ENCODE data around the gene LMO7.
"Not testable (repeated sequence)": the region's sequence is repeated elsewhere in the genome, so short reads cannot be mapped to it uniquely, and the experiment has no call there.

Gene LMO7

GRCh38 chr13:75651013-75651412 lies 14.9 kb downstream of the LMO7 start:
- H3K27me3 ChIP-seq (ENCODE audit: control insufficient read depth, insufficient read depth, low read length): no peaks in the 10 kb centered on the region
- no peaks in the 10 kb centered on the region for H3K36me3 ChIP-seq (ENCODE audit: control insufficient read depth, insufficient read depth, low read length)
- H3K9ac ChIP-seq (ENCODE audit: low read length): no peak overlapping the region
- H3K9me3 ChIP-seq (ENCODE audit: control insufficient read depth, low read length): no peaks in the 10 kb centered on the region
- no peak overlapping the region for H3K4me3 ChIP-seq (ENCODE audit: low read length)
- no peaks in the 10 kb centered on the region for H3K4me1 ChIP-seq (ENCODE audit: control insufficient read depth, insufficient read depth, low read length)

- Histone ChIP-seq H3K9ac (ENCODE audit: low read length) (no peak overlapping the region), H3K27me3 (ENCODE audit: control insufficient read depth, insufficient read depth, low read length) (no peaks in the 10 kb centered on the region), H3K4me3 (ENCODE audit: low read length) (no peak overlapping the region), H3K36me3 (ENCODE audit: control insufficient read depth, insufficient read depth, low read length) (no peaks in the 10 kb centered on the region), H3K9me3 (ENCODE audit: control insufficient read depth, low read length) (no peaks in the 10 kb centered on the region), H3K4me1 (ENCODE audit: control insufficient read depth, insufficient read depth, low read length) (no peaks in the 10 kb centered on the region)
Measured at GRCh38 chr13:75652726-75653125, 16.6 kb downstream of the LMO7 start.

- H3K4me3 ChIP-seq (ENCODE audit: low read length): no peak overlapping the region
- no peak overlapping the region for H3K9ac ChIP-seq (ENCODE audit: low read length)
- no peaks in the 10 kb centered on the region for H3K27me3 ChIP-seq (ENCODE audit: control insufficient read depth, insufficient read depth, low read length)
- no peaks in the 10 kb centered on the region for H3K36me3 ChIP-seq (ENCODE audit: control insufficient read depth, insufficient read depth, low read length)
- H3K9me3 ChIP-seq (ENCODE audit: control insufficient read depth, low read length): no peaks in the 10 kb centered on the region
- H3K4me1 ChIP-seq (ENCODE audit: control insufficient read depth, insufficient read depth, low read length): no peaks in the 10 kb centered on the region
Measured at GRCh38 chr13:75656425-75656989, 20.4 kb downstream of the LMO7 start.

GRCh38 chr13:75657111-75657510 lies 21.0 kb downstream of the LMO7 start:
- Histone ChIP-seq H3K9ac (ENCODE audit: low read length) (no peak overlapping the region), H3K4me1 (ENCODE audit: control insufficient read depth, insufficient read depth, low read length) (no peaks in the 10 kb centered on the region), H3K9me3 (ENCODE audit: control insufficient read depth, low read length) (no peaks in the 10 kb centered on the region), H3K27me3 (ENCODE audit: control insufficient read depth, insufficient read depth, low read length) (no peaks in the 10 kb centered on the region), H3K4me3 (ENCODE audit: low read length) (no peak overlapping the region), H3K36me3 (ENCODE audit: control insufficient read depth, insufficient read depth, low read length) (no peaks in the 10 kb centered on the region)

DNA sequence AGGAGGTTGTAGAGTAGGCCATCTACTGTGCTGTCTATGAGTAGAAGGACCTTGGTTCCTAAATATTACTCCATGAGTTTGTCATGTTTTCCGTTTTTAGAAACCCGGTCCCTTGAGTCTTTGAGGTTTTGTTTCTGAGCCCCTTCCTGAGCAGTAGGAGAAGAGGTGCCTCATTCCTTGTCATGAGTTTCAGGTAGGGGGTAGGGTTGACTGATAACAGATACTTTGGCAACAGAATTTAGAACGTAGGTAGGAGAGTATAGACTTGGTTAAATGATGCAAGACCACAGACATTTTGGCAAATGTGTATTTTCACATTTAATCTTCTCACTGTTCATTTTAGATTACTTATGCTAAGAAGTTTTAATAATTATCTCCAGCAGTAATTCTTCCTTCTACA lies 24.6 kb downstream of the LMO7 start:
- Histone ChIP-seq H3K9me3 (ENCODE audit: control insufficient read depth, low read length) (no peaks in the 10 kb centered on the region), H3K9ac (ENCODE audit: low read length) (no peak overlapping the region), H3K36me3 (ENCODE audit: control insufficient read depth, insufficient read depth, low read length) (no peaks in the 10 kb centered on the region), H3K4me1 (ENCODE audit: control insufficient read depth, insufficient read depth, low read length) (no peaks in the 10 kb centered on the region), H3K27me3 (ENCODE audit: control insufficient read depth, insufficient read depth, low read length) (no peaks in the 10 kb centered on the region), H3K4me3 (ENCODE audit: low read length) (no peak overlapping the region)

- Histone ChIP-seq H3K9me3 (ENCODE audit: control insufficient read depth, low read length) (no peaks in the 10 kb centered on the region), H3K4me3 (ENCODE audit: low read length) (no peak overlapping the region), H3K9ac (ENCODE audit: low read length) (no peak overlapping the region)
Measured at GRCh38 chr13:75661443-75661842, 25.3 kb downstream of the LMO7 start.

DNA sequence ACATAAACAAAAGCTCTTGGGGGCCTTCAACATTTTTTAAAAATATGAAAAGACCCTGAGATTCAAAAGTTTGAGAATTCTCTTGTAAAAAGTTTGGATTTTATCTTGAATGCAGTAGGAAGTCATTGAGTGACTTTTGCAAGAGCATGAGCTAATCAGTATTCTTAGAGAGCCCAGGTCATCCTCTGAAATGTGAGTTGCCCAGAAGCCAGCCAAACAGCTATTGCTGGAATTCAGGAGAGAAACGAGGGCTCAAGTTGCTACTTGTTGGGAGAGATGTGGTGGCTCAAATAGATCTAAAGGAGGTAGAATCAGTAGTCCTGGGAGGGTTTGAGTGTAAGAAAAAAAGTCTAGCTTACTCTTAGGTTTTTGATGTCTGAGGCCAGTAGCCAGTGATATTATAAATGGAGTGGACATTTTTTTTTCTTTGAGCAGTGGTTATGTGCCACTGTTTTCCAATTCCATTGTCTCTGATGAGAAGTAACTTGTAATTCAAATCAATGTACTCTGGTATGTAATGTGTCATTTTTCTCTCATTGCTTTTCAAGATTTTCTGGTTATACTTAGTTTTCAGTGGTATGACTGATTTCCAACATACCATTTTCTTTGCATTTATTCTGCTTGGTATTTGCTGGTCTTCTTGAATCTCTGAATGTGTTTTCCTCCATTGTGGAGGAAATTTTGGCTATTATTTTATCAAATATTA lies 30.7 kb downstream of the LMO7 start:
- H3K36me3 ChIP-seq (ENCODE audit: control insufficient read depth, insufficient read depth, low read length): no peaks in the 10 kb centered on the region
- no peak overlapping the region for H3K9ac ChIP-seq (ENCODE audit: low read length)
- no peak overlapping the region for H3K4me3 ChIP-seq (ENCODE audit: low read length)
- no peaks in the 10 kb centered on the region for H3K9me3 ChIP-seq (ENCODE audit: control insufficient read depth, low read length)
- no peaks in the 10 kb centered on the region for H3K27me3 ChIP-seq (ENCODE audit: control insufficient read depth, insufficient read depth, low read length)
- no peaks in the 10 kb centered on the region for H3K4me1 ChIP-seq (ENCODE audit: control insufficient read depth, insufficient read depth, low read length)

More at GRCh38 chr13:75661443-75661842, 25.3 kb downstream of the LMO7 start:
- Histone ChIP-seq H3K27me3 (ENCODE audit: control insufficient read depth, insufficient read depth, low read length) (no peaks in the 10 kb centered on the region), H3K36me3 (ENCODE audit: control insufficient read depth, insufficient read depth, low read length) (no peaks in the 10 kb centered on the region), H3K4me1 (ENCODE audit: control insufficient read depth, insufficient read depth, low read length) (no peaks in the 10 kb centered on the region)

GRCh38 chr13:75669706-75670105 lies 33.6 kb downstream of the LMO7 start:
- Histone ChIP-seq H3K4me3 (ENCODE audit: low read length) (no peak overlapping the region), H3K4me1 (ENCODE audit: control insufficient read depth, insufficient read depth, low read length) (no peaks in the 10 kb centered on the region), H3K9ac (ENCODE audit: low read length) (no peak overlapping the region), H3K27me3 (ENCODE audit: control insufficient read depth, insufficient read depth, low read length) (no peaks in the 10 kb centered on the region), H3K9me3 (ENCODE audit: control insufficient read depth, low read length) (no peaks in the 10 kb centered on the region), H3K36me3 (ENCODE audit: control insufficient read depth, insufficient read depth, low read length) (no peaks in the 10 kb centered on the region)

GRCh38 chr13:75670496-75670895 lies 34.4 kb downstream of the LMO7 start:
- Histone ChIP-seq H3K9ac (ENCODE audit: low read length) (no peak overlapping the region), H3K4me3 (ENCODE audit: low read length) (no peak overlapping the region)

GRCh38 chr13:75675421-75675820 lies 39.3 kb downstream of the LMO7 start:
- Histone ChIP-seq H3K27me3 (ENCODE audit: control insufficient read depth, insufficient read depth, low read length) (no peaks in the 10 kb centered on the region), H3K4me3 (ENCODE audit: low read length) (no peak overlapping the region), H3K9me3 (ENCODE audit: control insufficient read depth, low read length) (no peaks in the 10 kb centered on the region), H3K9ac (ENCODE audit: low read length) (no peak overlapping the region), H3K36me3 (ENCODE audit: control insufficient read depth, insufficient read depth, low read length) (no peaks in the 10 kb centered on the region), H3K4me1 (ENCODE audit: control insufficient read depth, insufficient read depth, low read length) (no peaks in the 10 kb centered on the region)

More at GRCh38 chr13:75670496-75670895, 34.4 kb downstream of the LMO7 start:
- Histone ChIP-seq H3K4me1 (ENCODE audit: control insufficient read depth, insufficient read depth, low read length) (no peaks in the 10 kb centered on the region), H3K9me3 (ENCODE audit: control insufficient read depth, low read length) (no peaks in the 10 kb centered on the region), H3K36me3 (ENCODE audit: control insufficient read depth, insufficient read depth, low read length) (no peaks in the 10 kb centered on the region), H3K27me3 (ENCODE audit: control insufficient read depth, insufficient read depth, low read length) (no peaks in the 10 kb centered on the region)

- Histone ChIP-seq H3K4me1 (ENCODE audit: control insufficient read depth, insufficient read depth, low read length) (no peaks in the 10 kb centered on the region), H3K9me3 (ENCODE audit: control insufficient read depth, low read length) (no peaks in the 10 kb centered on the region), H3K4me3 (ENCODE audit: low read length) (no peak overlapping the region), H3K9ac (ENCODE audit: low read length) (no peak overlapping the region), H3K36me3 (ENCODE audit: control insufficient read depth, insufficient read depth, low read length) (no peaks in the 10 kb centered on the region), H3K27me3 (ENCODE audit: control insufficient read depth, insufficient read depth, low read length) (no peaks in the 10 kb centered on the region)
Measured at GRCh38 chr13:75679459-75679858, 43.3 kb downstream of the LMO7 start.

DNA sequence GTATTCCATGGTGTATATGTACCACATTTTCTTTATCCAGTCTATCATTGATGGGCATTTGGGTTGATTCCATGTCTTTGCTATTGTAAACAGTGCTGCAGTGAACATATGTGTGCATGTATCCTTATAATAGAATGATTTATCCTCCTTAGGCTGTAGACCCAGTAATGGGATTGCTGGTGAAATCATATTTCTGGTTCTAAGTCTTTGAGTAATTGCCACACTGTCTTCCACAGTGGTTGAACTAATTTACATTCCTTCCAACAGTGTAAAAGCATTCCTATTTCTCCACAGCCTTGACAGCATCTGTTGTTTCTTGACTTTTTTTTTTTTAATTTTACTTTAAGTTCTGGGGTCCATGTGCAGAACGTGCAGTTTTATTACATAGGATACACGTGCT lies 44.1 kb downstream of the LMO7 start:
- H3K36me3 ChIP-seq (ENCODE audit: control insufficient read depth, insufficient read depth, low read length); H3K9me3 ChIP-seq (ENCODE audit: control insufficient read depth, low read length): not testable (repeated sequence)

More for the DNA sequence above, 44.1 kb downstream of the LMO7 start:
- H3K4me1 ChIP-seq (ENCODE audit: control insufficient read depth, insufficient read depth, low read length); H3K9ac ChIP-seq (ENCODE audit: low read length); H3K27me3 ChIP-seq (ENCODE audit: control insufficient read depth, insufficient read depth, low read length); H3K4me3 ChIP-seq (ENCODE audit: low read length): not testable (repeated sequence)

Measured in mucosa of stomach (tissue), 1 donor.